Thymus (tissue), 11 donors: ENCODE measurements around the gene JMJD1C. TPM values are rescaled to one million over a fixed set of nuclear protein-coding genes. Genes with fewer than 3 reads are reported as not detected.
"Not testable (repeated sequence)": the region's sequence is repeated elsewhere in the genome, so short reads cannot be mapped to it uniquely, and the experiment has no call there.

Source experiments
- DNase-seq, 9 donors: peaks; one replicate each; pipeline ENCODE4 v3.0.0-alpha.2; 2013; ENCODE audit warnings: low spot score in 9 of 9, low read depth in 6 of 9, missing footprints in 1 of 9
- H3K27ac ChIP-seq, 2 donors: one replicate each; pipeline ENCODE4 v1.5.1; 2013; ENCODE audit warnings: control low read depth in 1 of 2, low read depth in 1 of 2, low read length in 1 of 2, mild to moderate bottlenecking in 1 of 2, moderate library complexity in 1 of 2
- H3K27me3 ChIP-seq, 2 donors: one replicate each; pipeline ENCODE4 v1.5.1; 2013; ENCODE audit warnings: low read length in 1 of 2; ENCODE audit not compliant: control insufficient read depth in 2 of 2, insufficient read depth in 1 of 2
- H3K36me3 ChIP-seq, 2 donors: one replicate each; pipeline ENCODE4 v1.5.1; 2013; ENCODE audit warnings: low read length in 1 of 2, mild to moderate bottlenecking in 1 of 2, moderate library complexity in 1 of 2; ENCODE audit not compliant: control insufficient read depth in 2 of 2, insufficient read depth in 2 of 2
- H3K4me1 ChIP-seq, 2 donors: one replicate each; pipeline ENCODE4 v1.5.1; 2013; ENCODE audit warnings: low read length in 2 of 2; ENCODE audit not compliant: control insufficient read depth in 2 of 2, insufficient read depth in 2 of 2
- H3K4me3 ChIP-seq, 2 donors: one replicate each; pipeline ENCODE4 v1.5.1; 2013; ENCODE audit warnings: low read length in 2 of 2, control low read depth in 1 of 2, mild to moderate bottlenecking in 1 of 2
- H3K9me3 ChIP-seq, 2 donors: one replicate each; pipeline ENCODE4 v1.5.1; 2013; ENCODE audit warnings: low read length in 1 of 2, mild to moderate bottlenecking in 1 of 2; ENCODE audit not compliant: control insufficient read depth in 2 of 2, insufficient read depth in 1 of 2
- whole genome bisulfite sequencing: extraction: QIAGEN DNeasy Blood & Tissue Kit; methylation state at CpG from one replicate; pipeline ENCODE4 v1.1.7; 2013; 5-methylcytosine and 5-hydroxymethylcytosine counted together
- polyA plus RNA-seq: library from polyadenylated mRNA; stranded (reverse); fragments of 200-250 nt; gene quantifications from one replicate; pipeline ENCODE4 v1.2.3, GENCODE V29; 2013
- total RNA-seq: library from RNA; stranded (reverse); fragments of 120-200 nt; gene quantifications from one replicate; pipeline ENCODE4 v1.2.4, GENCODE V29; 2013
- donor health status: healthy.

The JMJD1C gene
- total and polyA plus RNA-seq, 2 donors, result 70.8 to 86.2 TPM

DNA sequence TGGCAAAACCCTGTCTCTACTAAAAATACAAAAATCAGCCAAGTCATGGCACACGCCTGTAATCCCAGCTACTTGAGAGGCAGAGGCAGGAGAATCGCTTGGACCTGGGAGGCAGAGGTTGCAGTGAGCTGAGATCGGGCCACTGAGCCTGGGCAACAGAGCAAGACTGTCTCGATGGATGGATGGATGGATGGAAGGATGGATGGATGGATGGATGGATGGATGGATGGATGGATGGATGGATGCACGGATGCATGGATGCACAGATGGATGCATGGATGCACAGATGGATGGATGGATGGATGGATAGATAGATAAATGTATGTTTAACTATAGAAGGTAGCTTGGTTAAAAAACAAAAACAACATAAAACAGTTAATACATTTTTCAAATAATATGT lies 34.8 kb upstream of the JMJD1C start:
- WGBS, result 96% methylated on average over 5 of the region's 5 CpGs
- not testable (repeated sequence) for H3K4me1 ChIP-seq, H3K4me3 ChIP-seq, DNase-seq, H3K36me3 ChIP-seq, H3K27ac ChIP-seq, H3K9me3 ChIP-seq, H3K27me3 ChIP-seq

DNA sequence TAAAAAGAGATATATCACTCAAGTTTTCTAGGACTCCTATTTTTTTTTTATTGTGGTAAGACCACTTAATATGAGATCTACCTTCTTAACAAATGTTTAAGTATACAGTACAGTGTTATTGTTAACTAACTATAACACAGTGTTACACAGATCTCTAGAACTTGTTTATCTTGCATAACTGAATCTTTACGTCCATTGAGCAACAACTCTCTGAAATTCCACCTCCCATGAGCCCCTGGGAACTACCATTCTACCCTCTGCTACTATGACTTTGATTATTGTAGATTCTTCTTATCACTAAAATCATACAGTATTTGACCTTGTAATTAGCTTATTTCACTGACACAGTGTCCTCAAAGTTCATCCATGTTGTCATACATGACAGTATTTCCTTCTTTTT lies 32.9 kb upstream of the JMJD1C start:
- no peak for DNase-seq

DNA sequence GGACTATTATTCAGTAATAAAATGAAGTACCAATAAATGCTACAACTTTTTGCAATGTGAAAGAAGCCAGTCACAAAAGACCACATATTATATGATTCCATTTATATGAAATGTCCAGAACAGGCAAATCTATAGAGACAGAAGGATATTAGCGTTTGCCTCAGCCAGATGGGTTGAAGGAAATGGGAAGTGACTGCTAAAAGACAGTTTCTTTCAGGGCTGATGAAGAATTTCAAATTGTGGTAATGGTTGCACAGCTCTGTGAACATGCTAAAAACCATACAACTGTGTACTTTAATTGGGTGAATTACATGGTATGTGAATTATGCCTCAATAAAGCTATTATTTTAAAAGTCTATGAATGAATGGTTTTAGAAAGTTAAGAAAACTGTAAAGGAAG lies 31.5 kb upstream of the JMJD1C start:
- Histone ChIP-seq H3K36me3 (no peaks in the 10 kb centered on the region), H3K27me3 (no peaks in the 10 kb centered on the region), H3K4me1 (no peaks in the 10 kb centered on the region), H3K4me3 (no peak overlapping the region), H3K27ac (no peak overlapping the region), H3K9me3 (no peaks in the 10 kb centered on the region)
- WGBS, result 60% methylated on average over 1 of the region's 1 CpG
- no peak for DNase-seq

More for the DNA sequence above, 32.9 kb upstream of the JMJD1C start:
- Histone ChIP-seq H3K4me1 (no peaks in the 10 kb centered on the region), H3K4me3 (no peak overlapping the region), H3K27ac (no peak overlapping the region), H3K36me3 (no peaks in the 10 kb centered on the region), H3K9me3 (no peaks in the 10 kb centered on the region), H3K27me3 (no peaks in the 10 kb centered on the region)
- 100% methylated on average over 1 of the region's 1 CpG for WGBS

DNA sequence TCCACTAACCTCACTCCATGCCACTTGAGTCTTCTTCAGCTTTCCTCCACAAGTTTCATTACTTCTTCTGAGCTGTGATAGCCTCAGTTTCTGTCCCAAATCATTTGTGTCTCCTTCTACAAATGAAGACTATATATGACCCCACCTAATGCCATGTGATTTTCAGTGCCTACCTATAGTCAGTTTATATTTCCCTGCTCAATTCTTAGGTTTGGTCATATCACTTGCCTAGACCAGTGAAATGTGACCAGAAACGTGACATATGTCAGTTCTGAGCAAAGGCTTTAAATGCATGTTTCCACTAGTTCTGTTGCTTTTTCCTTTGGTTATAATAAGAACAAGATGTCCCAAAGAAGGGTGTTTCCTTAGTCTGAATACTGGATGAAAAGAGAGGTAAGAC lies 30.8 kb upstream of the JMJD1C start:
- WGBS, result 96% methylated on average over 1 of the region's 1 CpG
- Histone ChIP-seq H3K4me1 (no peaks in the 10 kb centered on the region), H3K27ac (no peak overlapping the region), H3K27me3 (no peaks in the 10 kb centered on the region), H3K9me3 (no peaks in the 10 kb centered on the region), H3K36me3 (no peaks in the 10 kb centered on the region), H3K4me3 (no peak overlapping the region)
- no peak for DNase-seq

GRCh38 chr10:63494951-63495350 lies 29.2 kb upstream of the JMJD1C start:
- no peaks in the 10 kb centered on the region for H3K36me3 ChIP-seq
- WGBS, result 98% methylated on average over 2 of the region's 2 CpGs
- no peak overlapping the region for H3K27ac ChIP-seq

DNA sequence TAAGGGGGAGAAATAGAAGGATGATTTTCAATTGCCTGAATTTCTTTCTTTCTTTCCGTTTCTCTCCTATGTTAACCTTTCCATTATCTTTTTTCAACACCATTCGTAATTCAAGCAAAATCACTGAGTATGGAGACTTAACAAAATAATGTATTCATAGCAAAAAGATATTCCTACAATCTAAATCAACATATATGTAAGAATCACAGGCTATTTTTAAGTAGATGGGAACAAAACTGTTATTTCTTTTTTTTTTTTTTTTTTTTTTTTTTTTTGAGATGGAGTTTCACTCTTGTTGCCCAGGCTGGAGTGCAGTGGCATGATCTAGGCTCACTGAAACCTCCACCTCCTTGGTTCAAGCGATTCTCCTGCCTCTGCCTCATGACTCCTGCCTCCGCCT lies 27.2 kb upstream of the JMJD1C start:
- Histone ChIP-seq H3K27ac (no peak overlapping the region), H3K4me1 (no peaks in the 10 kb centered on the region), H3K9me3 (peaks cover 0 to 5% of the 10 kb centered on the region in 2 donors), H3K4me3 (no peak overlapping the region), H3K36me3 (no peaks in the 10 kb centered on the region), H3K27me3 (no peaks in the 10 kb centered on the region)
- 97% methylated on average over 4 of the region's 4 CpGs for WGBS
- DNase-seq, result no peak

More at GRCh38 chr10:63494951-63495350, 29.2 kb upstream of the JMJD1C start:
- Histone ChIP-seq H3K9me3 (peaks cover 0 to under 1% of the 10 kb centered on the region in 2 donors), H3K4me3 (no peak overlapping the region), H3K4me1 (no peaks in the 10 kb centered on the region), H3K27me3 (no peaks in the 10 kb centered on the region)
- no peak for DNase-seq

DNA sequence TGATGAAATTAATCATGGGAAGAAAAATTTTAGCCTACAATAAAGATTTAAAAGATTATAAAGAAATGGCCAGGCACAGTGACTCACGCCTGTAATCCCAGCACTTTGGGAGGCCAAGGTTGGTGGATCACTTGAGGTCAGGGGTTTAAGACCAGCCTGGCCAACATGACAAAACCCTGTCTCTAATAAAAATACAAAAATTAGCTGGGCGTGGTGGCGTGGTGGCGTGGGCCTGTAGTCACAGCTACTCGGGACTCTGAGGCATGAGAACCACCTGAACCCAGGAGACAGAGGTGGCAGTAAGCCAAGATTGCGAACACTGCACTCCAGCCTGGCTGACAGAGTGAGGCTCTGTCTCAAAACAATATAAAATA lies 26.5 kb upstream of the JMJD1C start:
- H3K9me3 ChIP-seq, H3K4me1 ChIP-seq, H3K27ac ChIP-seq, DNase-seq, H3K4me3 ChIP-seq, H3K36me3 ChIP-seq, H3K27me3 ChIP-seq: not testable (repeated sequence)
- WGBS, result 94% methylated on average over 6 of the region's 6 CpGs

DNA sequence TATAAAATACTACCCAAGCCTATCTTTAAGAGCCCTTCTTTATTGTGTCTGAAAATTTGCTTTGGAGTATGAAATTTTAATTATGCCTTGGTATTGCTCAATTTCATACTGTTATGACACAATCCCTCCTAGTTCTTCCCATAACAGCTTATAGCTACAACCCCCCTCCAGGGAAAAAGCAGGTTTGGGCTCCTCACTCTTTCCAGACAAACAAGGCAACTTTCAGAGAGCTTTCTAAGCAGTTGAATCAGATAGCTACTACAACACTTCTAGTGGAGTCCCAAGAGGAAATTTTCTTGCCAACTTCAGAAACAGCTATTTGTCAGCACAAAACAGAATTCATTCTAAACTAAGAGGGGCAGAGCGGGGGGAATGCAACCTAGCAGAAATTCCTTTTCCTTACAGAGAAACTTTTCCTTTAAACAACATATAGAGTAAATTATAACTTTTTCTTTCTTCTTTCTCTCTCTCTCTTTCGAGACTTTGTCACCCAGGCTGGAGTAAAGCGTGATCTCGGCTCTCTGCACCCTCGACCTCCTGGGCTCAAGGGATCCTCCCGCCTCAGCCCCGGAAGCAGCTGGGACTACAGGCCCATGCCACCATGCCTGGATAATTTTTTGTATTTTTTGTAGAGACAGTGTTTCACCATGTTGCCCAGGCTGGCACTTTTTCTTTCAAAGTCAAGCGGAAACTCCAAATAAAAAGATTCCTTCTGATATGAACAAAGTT lies 26.0 kb upstream of the JMJD1C start:
- WGBS, result 96% methylated on average over 8 of the region's 8 CpGs
- H3K4me3 ChIP-seq, result no peak overlapping the region
- H3K4me1 ChIP-seq, result no peaks in the 10 kb centered on the region
- H3K27me3 ChIP-seq, result no peaks in the 10 kb centered on the region
- no peak overlapping the region for H3K27ac ChIP-seq
- no peak for DNase-seq
- H3K9me3 ChIP-seq, result peaks cover 0 to 5% of the 10 kb centered on the region in 2 donors
- H3K36me3 ChIP-seq, result no peaks in the 10 kb centered on the region

DNA sequence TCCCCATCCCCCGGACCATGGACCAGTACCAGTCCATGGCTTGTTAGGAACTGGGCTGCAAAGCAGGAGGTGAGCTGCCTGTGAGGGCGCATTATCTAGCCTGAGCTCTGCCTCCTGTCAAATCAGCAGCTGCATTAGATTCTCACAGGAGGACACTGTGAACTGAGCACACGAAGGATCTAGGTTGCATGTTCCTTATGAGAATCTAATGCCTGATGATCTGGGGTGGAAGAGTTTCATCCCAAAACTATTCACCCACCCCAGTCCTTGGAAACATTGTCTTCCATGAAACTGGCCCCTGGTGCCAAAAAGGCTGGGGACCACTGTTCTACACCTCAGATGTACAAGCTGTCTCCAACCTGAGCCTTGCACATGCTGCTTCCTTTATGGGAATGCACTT lies 24.1 kb upstream of the JMJD1C start:
- Histone ChIP-seq H3K27ac (no peak overlapping the region), H3K4me1 (no peaks in the 10 kb centered on the region), H3K27me3 (no peaks in the 10 kb centered on the region), H3K9me3 (peaks cover 0 to 5% of the 10 kb centered on the region in 2 donors), H3K4me3 (no peak overlapping the region), H3K36me3 (no peaks in the 10 kb centered on the region)
- DNase-seq, result no peak
- 96% methylated on average over 3 of the region's 3 CpGs for WGBS
